Measurements from ENCODE around the gene AFF1.

DNA sequence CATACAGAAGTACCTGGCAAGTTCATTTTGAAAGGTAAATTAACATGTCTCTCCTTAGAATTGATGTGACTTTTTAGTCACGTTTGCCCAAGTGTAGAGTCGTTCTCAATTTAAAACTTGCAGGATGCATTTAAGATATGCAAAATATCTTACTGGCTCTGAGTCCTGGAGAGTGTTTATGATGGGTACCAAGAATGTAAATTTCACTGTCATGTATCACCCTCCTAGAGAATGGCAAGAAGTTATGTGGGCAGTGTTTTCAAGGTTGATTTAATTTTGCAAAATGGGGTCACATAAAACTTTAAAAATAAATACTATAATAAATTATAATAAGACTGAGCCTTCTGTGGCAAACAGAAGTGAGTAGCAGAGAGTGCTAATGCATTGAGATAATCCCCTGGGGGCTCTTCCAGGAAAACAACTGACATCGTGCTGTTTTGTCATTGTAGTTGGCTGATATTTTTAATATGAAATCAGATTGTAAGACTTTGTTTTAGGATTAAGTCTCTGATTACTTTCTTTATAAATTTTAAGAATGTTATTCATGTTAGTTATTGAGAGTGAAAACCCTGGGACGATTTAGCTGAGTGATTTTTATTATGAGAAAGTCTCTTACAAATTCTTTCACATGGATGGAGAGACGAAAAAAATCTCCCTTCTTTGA, 103.0 kb downstream of the AFF1 start:
- no peak for TF ChIP-seq EZH2 (IDR thresholded peaks at IDR 0.05; ENCODE audit: insufficient read depth, poor library complexity, severe bottlenecking)
- no peak for TF ChIP-seq EZH2phosphoT487 (IDR thresholded peaks at IDR 0.05; ENCODE audit: insufficient read depth, low read depth)

Measured in GM23248 (cell line).